ENCODE measurements around the gene PDAP1. TPM values are rescaled to one million over a fixed set of nuclear protein-coding genes. Genes with fewer than 3 reads are reported as not detected.
A peak's percentile ranks its signal among the peaks of the same experiment; 100 is the strongest.

The PDAP1 gene
- total RNA-seq (52.8 TPM), polyA plus RNA-seq (10 to 100 TPM; 17.2 to 27.5 (median 19.7) TPM)

- peak; percentile 92 for ATAC-seq (ENCODE audit: low read depth in 2 of 2)
- peaks cover 14 to 62% (median 39%) of the 10 kb centered on the region in 4 donors for H3K4me1 Mint-ChIP-seq
- peaks cover 37% of the 10 kb centered on the region for H3K4me1 ChIP-seq (ENCODE audit: control insufficient read depth, insufficient read depth, low read length, poor library complexity, severe bottlenecking)
These were observed at the start of gene PDAP1, which contains the start of gene BUD31 for GRCh38 chr7:99408379-99409191. Gene PDAP1, minus strand, starts transcription at chr7:99408597. Its CDS starts 49 bp downstream, at chr7:99408548. Gene BUD31, plus strand, starts transcription at chr7:99408969. Its CDS starts 2,124 bp downstream, at chr7:99411093.

DNA sequence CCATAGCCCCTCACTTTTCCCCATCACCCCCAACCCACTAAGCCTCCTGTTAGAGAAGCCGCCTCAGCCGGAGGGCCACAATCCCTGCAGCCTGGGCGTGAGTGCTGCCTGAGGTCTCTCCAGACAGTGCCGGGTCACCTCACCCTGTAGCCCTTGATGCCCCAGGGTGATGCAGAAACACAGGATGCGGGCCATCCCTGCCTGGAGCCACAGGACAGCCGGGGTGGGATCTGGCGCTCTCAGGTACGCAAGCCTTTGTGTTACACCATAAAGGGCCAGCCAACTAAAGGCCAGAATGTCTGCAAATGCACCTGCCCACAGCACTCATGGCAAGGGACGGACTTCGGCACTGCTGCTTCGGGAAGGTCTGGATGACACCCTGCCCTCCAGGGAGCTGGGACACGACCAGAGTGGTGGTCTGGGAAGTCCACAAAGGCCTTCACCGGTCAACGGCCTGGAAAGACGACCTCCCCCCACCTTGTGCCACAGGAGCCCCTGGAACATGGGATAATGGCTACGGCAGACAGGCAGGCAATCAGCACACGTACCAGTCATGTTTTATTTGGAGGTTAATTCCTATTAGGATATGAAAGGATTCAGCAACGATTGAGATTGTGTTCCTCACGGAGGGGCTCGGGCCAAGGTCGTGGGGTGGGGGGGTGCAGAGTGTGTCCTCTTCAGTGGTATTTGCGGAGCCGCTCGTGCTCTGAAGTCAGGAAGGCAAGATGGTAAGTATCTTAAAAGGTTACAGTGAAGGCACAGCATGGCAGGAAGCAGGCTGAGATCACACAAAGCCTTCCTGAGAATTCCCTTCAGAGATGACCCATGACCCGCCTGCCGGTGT lies 49.5 kb upstream of the PDAP1 start:
- no peak overlapping the region for H3K4me3 Mint-ChIP-seq
- ATAC-seq (ENCODE audit: low read depth in 2 of 2) (no peak), DNase-seq (no peak)
- Histone ChIP-seq H3K27ac (ENCODE audit: insufficient read depth, low read length, poor library complexity, severe bottlenecking) (no peak overlapping the region), H3K36me3 (ENCODE audit: control insufficient read depth, insufficient read depth, low read length) (peaks cover 75% of the 10 kb centered on the region), H3K4me3 (ENCODE audit: low read depth, low read length) (no peak overlapping the region), H3K4me1 (ENCODE audit: control insufficient read depth, insufficient read depth, low read length, poor library complexity, severe bottlenecking) (peaks cover 3% of the 10 kb centered on the region), H3K9me3 (ENCODE audit: control insufficient read depth in 2 of 2, low read length in 2 of 2) (no peaks in the 10 kb centered on the region), H3K27me3 (ENCODE audit: control insufficient read depth, insufficient read depth, low read length) (no peaks in the 10 kb centered on the region)
- no peaks in the 10 kb centered on the region for H3K27me3 Mint-ChIP-seq
- H3K4me1 Mint-ChIP-seq, result peaks cover 0 to 30% (median 17%) of the 10 kb centered on the region in 4 donors
- no peaks in the 10 kb centered on the region for H3K9me3 Mint-ChIP-seq
- peak overlapping the region in 1 of 3 donors; percentile 43 for H3K27ac Mint-ChIP-seq
- H3K36me3 Mint-ChIP-seq, result peaks cover 31% of the 10 kb centered on the region

More at GRCh38 chr7:99408379-99409191, at the start of gene PDAP1, which contains the start of gene BUD31:
- H3K27ac Mint-ChIP-seq, result peak within 1 kb of the TSS; percentile 98 to 100 (median 99)
- Histone ChIP-seq H3K9me3 (ENCODE audit: control insufficient read depth in 2 of 2, low read length in 2 of 2) (no peaks in the 10 kb centered on the region), H3K36me3 (ENCODE audit: control insufficient read depth, insufficient read depth, low read length) (peaks cover 45% of the 10 kb centered on the region), H3K27ac (ENCODE audit: insufficient read depth, low read length, poor library complexity, severe bottlenecking) (peak within 1 kb of the TSS; percentile 95), H3K4me3 (ENCODE audit: low read depth, low read length) (peak within 1 kb of the TSS; percentile 99), H3K27me3 (ENCODE audit: control insufficient read depth, insufficient read depth, low read length) (no peaks in the 10 kb centered on the region)
- H3K27me3 Mint-ChIP-seq, result peaks cover 7% of the 10 kb centered on the region
- peak within 1 kb of the TSS; percentile 98 to 99 (median 99) for H3K4me3 Mint-ChIP-seq
- H3K36me3 Mint-ChIP-seq, result peaks cover 20% of the 10 kb centered on the region
- no peaks in the 10 kb centered on the region for H3K9me3 Mint-ChIP-seq
- peak; percentile 92 to 99 (median 97) for DNase-seq

DNA sequence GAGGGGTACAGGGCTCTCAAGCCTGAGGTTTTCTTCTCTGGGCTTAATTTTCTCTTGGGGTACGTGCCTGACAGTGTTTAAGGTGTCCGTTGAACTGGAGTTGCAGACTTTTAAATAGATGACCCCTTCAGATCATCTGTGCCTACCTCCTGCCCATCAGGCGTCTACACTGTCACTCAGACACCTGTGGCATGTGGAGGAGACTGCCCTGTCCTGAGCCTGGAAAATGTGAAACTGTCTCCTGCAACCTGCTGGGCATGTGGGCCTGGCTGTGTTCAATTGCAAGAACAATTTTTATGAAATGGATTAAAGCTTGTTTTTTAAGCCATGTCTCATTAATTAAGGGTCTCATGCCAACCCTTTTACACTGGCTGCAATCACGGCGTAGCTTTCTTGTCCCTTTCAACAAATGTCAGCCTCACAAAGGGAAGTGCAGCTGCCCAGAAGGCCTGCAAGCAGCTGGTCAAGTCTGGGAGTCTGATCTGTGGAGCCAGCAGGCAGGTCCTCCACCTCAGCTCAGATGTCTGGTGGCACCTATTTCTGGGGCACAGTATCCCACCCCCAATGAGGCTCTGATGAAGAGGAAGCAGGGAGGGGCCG lies 48.8 kb upstream of the PDAP1 start:
- H3K36me3 Mint-ChIP-seq, result peaks cover 31% of the 10 kb centered on the region
- no peaks in the 10 kb centered on the region for H3K9me3 Mint-ChIP-seq
- H3K27ac Mint-ChIP-seq, result peak overlapping the region in 1 of 3 donors; percentile 73
- no peak overlapping the region for H3K4me3 Mint-ChIP-seq
- H3K36me3 ChIP-seq (ENCODE audit: control insufficient read depth, insufficient read depth, low read length), result peaks cover 77% of the 10 kb centered on the region
- H3K27me3 ChIP-seq (ENCODE audit: control insufficient read depth, insufficient read depth, low read length), result no peaks in the 10 kb centered on the region
- H3K4me1 ChIP-seq (ENCODE audit: control insufficient read depth, insufficient read depth, low read length, poor library complexity, severe bottlenecking), result no peaks in the 10 kb centered on the region
- ATAC-seq (ENCODE audit: low read depth in 2 of 2) (no peak), DNase-seq (no peak)
- H3K27ac ChIP-seq (ENCODE audit: insufficient read depth, low read length, poor library complexity, severe bottlenecking), result no peak overlapping the region
- H3K4me3 ChIP-seq (ENCODE audit: low read depth, low read length), result no peak overlapping the region
- peaks cover 0 to 24% (median 15%) of the 10 kb centered on the region in 4 donors for H3K4me1 Mint-ChIP-seq
- no peaks in the 10 kb centered on the region for H3K27me3 Mint-ChIP-seq
- H3K9me3 ChIP-seq (ENCODE audit: control insufficient read depth in 2 of 2, low read length in 2 of 2), result no peaks in the 10 kb centered on the region

GRCh38 chr7:99456288-99456687 lies 47.9 kb upstream of the PDAP1 start:
- H3K4me1 Mint-ChIP-seq, result peaks cover 0 to 22% (median 15%) of the 10 kb centered on the region in 4 donors
- H3K36me3 ChIP-seq (ENCODE audit: control insufficient read depth, insufficient read depth, low read length), result peaks cover 79% of the 10 kb centered on the region
- H3K27me3 Mint-ChIP-seq, result no peaks in the 10 kb centered on the region
- DNase-seq (no peak), ATAC-seq (ENCODE audit: low read depth in 2 of 2) (no peak)
- no peaks in the 10 kb centered on the region for H3K27me3 ChIP-seq (ENCODE audit: control insufficient read depth, insufficient read depth, low read length)
- H3K27ac Mint-ChIP-seq, result peak overlapping the region in 2 of 3 donors; percentile 20 to 38
- no peak overlapping the region for H3K4me3 ChIP-seq (ENCODE audit: low read depth, low read length)
- no peaks in the 10 kb centered on the region for H3K9me3 ChIP-seq (ENCODE audit: control insufficient read depth in 2 of 2, low read length in 2 of 2)
- H3K4me1 ChIP-seq (ENCODE audit: control insufficient read depth, insufficient read depth, low read length, poor library complexity, severe bottlenecking), result no peaks in the 10 kb centered on the region
- no peaks in the 10 kb centered on the region for H3K9me3 Mint-ChIP-seq
- H3K4me3 Mint-ChIP-seq, result no peak overlapping the region
- H3K27ac ChIP-seq (ENCODE audit: insufficient read depth, low read length, poor library complexity, severe bottlenecking), result no peak overlapping the region
- peaks cover 31% of the 10 kb centered on the region for H3K36me3 Mint-ChIP-seq

DNA sequence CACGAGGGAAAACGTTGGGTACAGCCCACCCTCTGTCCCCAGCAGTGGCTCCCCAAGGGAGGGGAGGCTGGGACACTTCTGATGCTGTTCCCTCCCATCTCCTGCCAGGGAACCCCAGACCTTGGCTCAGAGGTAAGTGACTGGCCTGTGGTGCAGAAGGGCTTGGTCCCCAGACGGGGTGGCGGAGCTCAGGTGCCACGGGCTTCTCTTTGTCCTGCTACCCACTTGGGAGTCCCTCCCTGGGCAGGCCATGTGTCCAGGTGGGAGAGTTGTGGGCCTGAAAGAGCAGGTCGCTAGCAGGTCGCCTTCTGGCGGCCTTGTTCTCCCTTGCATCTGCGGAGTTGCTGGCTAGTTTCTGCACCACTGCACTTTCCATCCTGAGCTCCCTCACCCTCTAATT lies 47.5 kb upstream of the PDAP1 start:
- Histone ChIP-seq H3K27me3 (ENCODE audit: control insufficient read depth, insufficient read depth, low read length) (no peaks in the 10 kb centered on the region), H3K36me3 (ENCODE audit: control insufficient read depth, insufficient read depth, low read length) (peaks cover 81% of the 10 kb centered on the region), H3K4me1 (ENCODE audit: control insufficient read depth, insufficient read depth, low read length, poor library complexity, severe bottlenecking) (no peaks in the 10 kb centered on the region), H3K4me3 (ENCODE audit: low read depth, low read length) (no peak overlapping the region), H3K9me3 (ENCODE audit: control insufficient read depth in 2 of 2, low read length in 2 of 2) (no peaks in the 10 kb centered on the region), H3K27ac (ENCODE audit: insufficient read depth, low read length, poor library complexity, severe bottlenecking) (no peak overlapping the region)
- H3K4me1 Mint-ChIP-seq, result peaks cover 0 to 19% (median 15%) of the 10 kb centered on the region in 4 donors
- H3K9me3 Mint-ChIP-seq, result no peaks in the 10 kb centered on the region
- no peaks in the 10 kb centered on the region for H3K27me3 Mint-ChIP-seq
- H3K4me3 Mint-ChIP-seq, result no peak overlapping the region
- ATAC-seq (ENCODE audit: low read depth in 2 of 2), result no peak
- DNase-seq, result no peak
- peak overlapping the region in 1 of 3 donors; percentile 38 for H3K27ac Mint-ChIP-seq
- H3K36me3 Mint-ChIP-seq, result peaks cover 34% of the 10 kb centered on the region

DNA sequence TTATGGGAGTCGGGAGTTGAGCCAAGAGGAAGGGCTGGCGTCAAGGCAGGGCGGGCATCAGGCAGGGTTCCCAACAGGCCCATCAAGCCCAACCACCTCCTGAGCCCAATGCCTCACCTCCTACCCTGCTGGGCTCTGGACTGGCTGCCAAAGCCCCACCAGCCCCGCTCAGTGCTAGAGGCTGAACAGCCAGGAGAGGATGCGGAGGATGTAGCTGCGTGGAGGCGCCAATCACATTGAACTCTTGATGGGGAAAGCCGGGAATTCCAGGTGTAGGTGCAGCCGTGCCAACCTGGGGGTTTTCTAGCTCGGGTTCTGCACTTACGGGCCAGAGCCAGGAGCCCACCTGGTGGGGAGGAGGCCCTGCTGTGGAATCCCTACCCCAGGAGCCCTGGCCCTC lies 44.7 kb upstream of the PDAP1 start:
- Mint-ChIP-seq H3K4me1 (peaks cover 0 to 4% (median 0%) of the 10 kb centered on the region in 4 donors), H3K9me3 (no peaks in the 10 kb centered on the region), H3K4me3 (no peak overlapping the region), H3K36me3 (peaks cover 29% of the 10 kb centered on the region), H3K27ac (no peak overlapping the region), H3K27me3 (no peaks in the 10 kb centered on the region)
- H3K27ac ChIP-seq (ENCODE audit: insufficient read depth, low read length, poor library complexity, severe bottlenecking), result no peak overlapping the region
- peaks cover 75% of the 10 kb centered on the region for H3K36me3 ChIP-seq (ENCODE audit: control insufficient read depth, insufficient read depth, low read length)
- H3K4me1 ChIP-seq (ENCODE audit: control insufficient read depth, insufficient read depth, low read length, poor library complexity, severe bottlenecking), result no peaks in the 10 kb centered on the region
- H3K9me3 ChIP-seq (ENCODE audit: control insufficient read depth in 2 of 2, low read length in 2 of 2), result no peaks in the 10 kb centered on the region
- DNase-seq (no peak), ATAC-seq (ENCODE audit: low read depth in 2 of 2) (no peak)
- no peaks in the 10 kb centered on the region for H3K27me3 ChIP-seq (ENCODE audit: control insufficient read depth, insufficient read depth, low read length)
- H3K4me3 ChIP-seq (ENCODE audit: low read depth, low read length), result no peak overlapping the region

DNA sequence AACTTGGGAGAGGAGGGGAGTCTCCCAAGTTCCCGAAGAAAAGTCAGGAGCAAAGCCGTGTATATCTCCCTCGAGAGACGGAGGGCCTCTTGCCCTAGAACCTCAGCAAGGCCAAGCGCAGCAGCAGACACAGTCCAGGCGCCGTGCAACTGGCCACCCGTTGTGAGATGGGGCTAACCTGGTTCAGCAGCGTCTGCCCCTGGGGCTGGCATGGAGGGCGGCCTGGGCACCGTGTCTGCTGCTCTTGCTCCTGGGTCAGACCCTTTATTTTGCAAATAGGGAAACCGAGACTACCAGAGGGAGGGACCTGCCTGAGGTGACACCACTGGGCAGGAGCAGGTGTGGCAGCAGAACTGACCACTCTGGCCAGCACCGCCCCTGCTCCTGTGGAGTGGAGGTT lies 44.1 kb upstream of the PDAP1 start:
- Mint-ChIP-seq H3K4me3 (no peak overlapping the region), H3K9me3 (no peaks in the 10 kb centered on the region), H3K36me3 (peaks cover 33% of the 10 kb centered on the region), H3K27me3 (no peaks in the 10 kb centered on the region), H3K27ac (no peak overlapping the region), H3K4me1 (peaks cover 0 to 4% (median 0%) of the 10 kb centered on the region in 4 donors)
- no peaks in the 10 kb centered on the region for H3K4me1 ChIP-seq (ENCODE audit: control insufficient read depth, insufficient read depth, low read length, poor library complexity, severe bottlenecking)
- H3K4me3 ChIP-seq (ENCODE audit: low read depth, low read length), result no peak overlapping the region
- no peak overlapping the region for H3K27ac ChIP-seq (ENCODE audit: insufficient read depth, low read length, poor library complexity, severe bottlenecking)
- no peak for ATAC-seq (ENCODE audit: low read depth in 2 of 2)
- no peak for DNase-seq
- no peaks in the 10 kb centered on the region for H3K27me3 ChIP-seq (ENCODE audit: control insufficient read depth, insufficient read depth, low read length)
- no peaks in the 10 kb centered on the region for H3K9me3 ChIP-seq (ENCODE audit: control insufficient read depth in 2 of 2, low read length in 2 of 2)
- peaks cover 75% of the 10 kb centered on the region for H3K36me3 ChIP-seq (ENCODE audit: control insufficient read depth, insufficient read depth, low read length)
